Esophagus muscularis mucosa (tissue), 4 donors: Measurements from ENCODE around the gene VPS52. TPM values are rescaled to one million over a fixed set of nuclear protein-coding genes. Genes with fewer than 3 reads are reported as not detected.

ENCODE experiments used
- DNase-seq: peaks from one replicate; pipeline ENCODE4 v3.0.0-alpha.2; 2017; ENCODE audit errors: extremely low spot score
- H3K27ac ChIP-seq, 4 donors: fragments of 200-600 bp; sonication (generic); replicated peaks in 1 of 4; 1 replicate in 3 of 4; 2 replicates in 1 of 4; pipeline ENCODE4 v1.5.1; 2016 to 2019; ENCODE audit warnings: mild to moderate bottlenecking in 1 of 4
- H3K27me3 ChIP-seq, 4 donors: fragments of 200-600 bp; sonication (generic); one replicate each; pipeline versions ENCODE4 v1.5.1 to v1.6.0; 2016 to 2019
- H3K36me3 ChIP-seq, 4 donors: fragments of 200-600 bp; sonication (generic); one replicate each; pipeline ENCODE4 v1.5.1; 2016 to 2019
- H3K4me1 ChIP-seq, 4 donors: fragments of 200-600 bp; sonication (generic); one replicate each; pipeline ENCODE4 v1.5.1; 2016 to 2019
- H3K4me3 ChIP-seq, 4 donors: fragments of 200-600 bp; sonication (generic); 1 replicate in 2 of 4; 2 replicates in 2 of 4; pipeline ENCODE4 v1.5.1; 2016 to 2019; ENCODE audit warnings: mild to moderate bottlenecking in 4 of 4, moderate library complexity in 1 of 4
- H3K9me3 ChIP-seq, 4 donors: fragments of 200-600 bp; sonication (generic); 1 replicate in 3 of 4; 2 replicates in 1 of 4; pipeline ENCODE4 v1.5.1; 2016 to 2019
- EP300 ChIP-seq: sonication (generic); formaldehyde crosslinking; IDR thresholded peaks from one replicate; pipeline ENCODE4 v1.6.1; 2017; ENCODE audit warnings: antibody characterized with exemption
- POLR2A ChIP-seq: fragments of 450-650 bp; IDR thresholded peaks from one replicate; pipeline ENCODE4 v1.6.1; 2017; ENCODE audit warnings: antibody characterized with exemption, moderate library complexity, mild to moderate bottlenecking, low read depth
- POLR2AphosphoS5 ChIP-seq, 2 donors: sonication (generic); formaldehyde crosslinking; IDR thresholded peaks; one replicate each; pipeline ENCODE4 v1.6.1; 2017; ENCODE audit warnings: antibody characterized with exemption in 2 of 2
- WGBS: methylation state at CpG from one replicate; pipeline ENCODE4 v1.1.5; 2018; 5-methylcytosine and 5-hydroxymethylcytosine counted together
- intact Hi-C: fragments of 100-400 bp; cut with DNase I; formaldehyde crosslinking; loops from one replicate; pipeline ENCODE4 v1.15.1; 2023
- total RNA-seq, 4 donors: library from RNA; depleted of rRNA; stranded (reverse); fragments of >200 nt; gene quantifications; one replicate each; pipeline versions ENCODE4 v1.1.0 to v1.2.1, GENCODE V29; 2016
- TF ChIP-seq, protein P1 (sequence below), 3 experiments: fragments of 200-600 bp in 2 of 3; fragments of 450-650 bp in 1 of 3; sonication (generic) in 2 of 3; IDR thresholded peaks; one replicate each; pipeline ENCODE4 v1.5.1; 2017 to 2019; ENCODE audit warnings: antibody characterized with exemption in 3 of 3, mild to moderate bottlenecking in 2 of 3, moderate library complexity in 1 of 3

The VPS52 gene
- total RNA-seq, 4 donors from 2014 or later: 22.5 to 34.9 (median 31.8) TPM

DNA sequence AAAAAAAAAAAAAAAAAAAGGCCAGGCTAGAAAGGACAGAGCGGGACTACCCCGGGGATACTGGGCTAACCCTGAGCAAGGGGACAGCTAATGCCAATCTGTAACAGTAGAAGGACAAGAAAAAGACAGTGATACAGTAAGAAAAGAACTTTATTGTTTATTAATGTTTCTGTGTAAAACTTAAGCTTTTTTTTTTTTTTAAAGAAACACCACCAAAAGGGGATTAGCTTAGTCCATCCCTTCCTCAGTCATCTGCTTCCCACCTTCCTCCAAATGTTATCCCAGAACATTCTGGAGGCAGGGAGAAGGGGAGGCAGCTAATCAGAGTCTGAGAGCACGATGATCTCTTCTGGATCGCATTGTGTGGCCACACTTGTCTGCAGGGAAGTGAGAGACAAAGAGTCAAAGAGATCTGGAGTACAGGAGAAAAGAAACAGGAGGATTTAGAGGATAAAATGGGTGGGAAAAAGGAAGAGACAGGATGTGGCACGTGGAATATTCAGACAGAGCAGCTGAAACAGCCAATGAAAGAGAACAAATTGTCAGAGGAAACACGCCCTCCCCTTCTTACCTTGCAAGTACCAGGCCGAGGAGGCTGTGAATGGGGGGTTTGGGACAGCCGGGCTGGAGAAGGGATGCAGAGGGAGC, 46.9 kb upstream of the VPS52 start:
- TF ChIP-seq, protein P1, sequence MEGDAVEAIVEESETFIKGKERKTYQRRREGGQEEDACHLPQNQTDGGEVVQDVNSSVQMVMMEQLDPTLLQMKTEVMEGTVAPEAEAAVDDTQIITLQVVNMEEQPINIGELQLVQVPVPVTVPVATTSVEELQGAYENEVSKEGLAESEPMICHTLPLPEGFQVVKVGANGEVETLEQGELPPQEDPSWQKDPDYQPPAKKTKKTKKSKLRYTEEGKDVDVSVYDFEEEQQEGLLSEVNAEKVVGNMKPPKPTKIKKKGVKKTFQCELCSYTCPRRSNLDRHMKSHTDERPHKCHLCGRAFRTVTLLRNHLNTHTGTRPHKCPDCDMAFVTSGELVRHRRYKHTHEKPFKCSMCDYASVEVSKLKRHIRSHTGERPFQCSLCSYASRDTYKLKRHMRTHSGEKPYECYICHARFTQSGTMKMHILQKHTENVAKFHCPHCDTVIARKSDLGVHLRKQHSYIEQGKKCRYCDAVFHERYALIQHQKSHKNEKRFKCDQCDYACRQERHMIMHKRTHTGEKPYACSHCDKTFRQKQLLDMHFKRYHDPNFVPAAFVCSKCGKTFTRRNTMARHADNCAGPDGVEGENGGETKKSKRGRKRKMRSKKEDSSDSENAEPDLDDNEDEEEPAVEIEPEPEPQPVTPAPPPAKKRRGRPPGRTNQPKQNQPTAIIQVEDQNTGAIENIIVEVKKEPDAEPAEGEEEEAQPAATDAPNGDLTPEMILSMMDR (IDR thresholded peaks at IDR 0.05): no peak
- TF ChIP-seq POLR2AphosphoS5 (IDR thresholded peaks at IDR 0.05) (no peak), EP300 (no peak), POLR2A (no peak)
- H3K36me3 ChIP-seq: peaks cover 27 to 40% (median 32%) of the 10 kb centered on the region in 4 donors
- peaks cover 48 to 79% (median 73%) of the 10 kb centered on the region in 4 donors for H3K4me1 ChIP-seq
- H3K9me3 ChIP-seq: no peaks in the 10 kb centered on the region
- peak overlapping the region; percentile 59 to 74 (median 66) for H3K4me3 ChIP-seq
- 66% methylated on average over 8 of the region's 8 CpGs for WGBS
- H3K27ac ChIP-seq: peak overlapping the region; percentile 84 to 95 (median 90)
- no peaks in the 10 kb centered on the region for H3K27me3 ChIP-seq
- intact Hi-C loops: no loop called here
- DNase-seq: no peak

DNA sequence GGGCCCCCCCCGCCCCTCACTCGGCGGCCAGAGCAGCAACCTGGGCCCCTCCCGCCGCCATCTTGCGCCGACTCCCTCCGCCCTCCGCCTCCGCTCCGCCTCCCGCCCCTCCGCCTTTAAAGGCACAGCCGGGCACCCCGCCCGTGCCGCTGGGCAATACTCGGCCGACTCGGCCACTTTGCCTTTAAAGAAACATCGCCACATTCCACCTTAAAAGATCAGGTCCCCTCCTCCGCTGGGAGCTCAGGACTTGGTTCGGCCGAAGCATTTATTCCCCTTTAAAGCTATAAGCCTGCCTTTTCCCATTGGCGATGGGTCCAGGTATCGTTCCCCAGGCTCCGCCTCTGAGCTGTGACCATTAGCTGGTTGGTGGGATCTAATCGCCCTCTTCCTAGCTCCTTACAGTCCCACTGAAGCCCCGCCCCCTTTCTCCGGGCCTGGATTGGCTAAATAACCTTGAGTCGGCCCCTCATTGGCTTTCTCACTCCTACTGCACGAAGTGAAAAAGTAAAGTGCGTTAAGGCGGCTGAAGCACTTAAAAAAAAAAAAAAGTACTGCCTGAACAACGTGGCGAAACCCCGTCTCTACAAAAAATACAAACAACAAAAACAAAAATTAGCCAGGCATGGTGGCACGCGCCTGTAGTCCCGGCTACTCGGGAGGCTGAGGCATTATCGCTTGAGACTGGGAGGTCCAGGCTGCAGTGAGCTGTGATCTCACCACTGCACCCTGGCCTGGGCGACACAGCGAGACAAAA, 46.2 kb upstream of the VPS52 start, which contains the start of gene ZBTB22:
ZBTB22 (minus strand) TSS at position 76 of the 757 bp plus-strand sequence. CDS start 828 bp downstream, outside the sequence.
- Histone ChIP-seq H3K36me3 (peaks cover 27 to 40% (median 32%) of the 10 kb centered on the region in 4 donors), H3K27me3 (no peaks in the 10 kb centered on the region), H3K4me3 (peak within 1 kb of the TSS; percentile 59 to 74 (median 66)), H3K9me3 (no peaks in the 10 kb centered on the region), H3K27ac (peak within 1 kb of the TSS; percentile 84 to 95 (median 90)), H3K4me1 (peaks cover 47 to 81% (median 73%) of the 10 kb centered on the region in 4 donors)
- DNase-seq: peak; percentile 99
- intact Hi-C loops: no loop called here
- 2% methylated on average over 24 of the region's 44 CpGs for WGBS
- TF ChIP-seq EP300 (no peak), POLR2AphosphoS5 (IDR thresholded peaks at IDR 0.05) (peak; percentile 68 to 74)
- TF ChIP-seq, protein P1 (IDR thresholded peaks at IDR 0.05): peak in 1 of 3 experiments; percentile 26

DNA sequence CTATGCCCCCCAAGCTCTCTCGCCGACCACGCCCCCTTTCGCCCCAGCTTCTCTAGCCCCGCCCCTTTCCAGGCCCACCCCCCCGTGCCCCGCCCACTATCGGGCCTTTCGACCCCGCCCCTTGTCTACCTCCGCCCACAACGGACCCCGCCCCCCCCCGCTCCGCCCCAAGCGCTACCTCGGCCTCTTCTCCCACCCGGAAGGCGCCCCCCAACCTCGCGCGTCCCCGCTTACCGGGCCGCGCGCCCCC, 45.7 kb upstream of the VPS52 start:
- H3K27ac ChIP-seq: peak overlapping the region; percentile 84 to 95 (median 90)
- intact Hi-C loops: no loop called here
- no peaks in the 10 kb centered on the region for H3K27me3 ChIP-seq
- no peak for TF ChIP-seq POLR2AphosphoS5 (IDR thresholded peaks at IDR 0.05)
- TF ChIP-seq, protein P1 (IDR thresholded peaks at IDR 0.05): no peak
- no peak for TF ChIP-seq EP300
- TF ChIP-seq POLR2A: no peak
- 1% methylated on average over 13 of the region's 27 CpGs for WGBS
- H3K4me1 ChIP-seq: peaks cover 51 to 85% (median 76%) of the 10 kb centered on the region in 4 donors
- peaks cover 27 to 40% (median 32%) of the 10 kb centered on the region in 4 donors for H3K36me3 ChIP-seq
- no peaks in the 10 kb centered on the region for H3K9me3 ChIP-seq
- peak overlapping the region; percentile 59 to 74 (median 66) for H3K4me3 ChIP-seq
- DNase-seq: no peak

DNA sequence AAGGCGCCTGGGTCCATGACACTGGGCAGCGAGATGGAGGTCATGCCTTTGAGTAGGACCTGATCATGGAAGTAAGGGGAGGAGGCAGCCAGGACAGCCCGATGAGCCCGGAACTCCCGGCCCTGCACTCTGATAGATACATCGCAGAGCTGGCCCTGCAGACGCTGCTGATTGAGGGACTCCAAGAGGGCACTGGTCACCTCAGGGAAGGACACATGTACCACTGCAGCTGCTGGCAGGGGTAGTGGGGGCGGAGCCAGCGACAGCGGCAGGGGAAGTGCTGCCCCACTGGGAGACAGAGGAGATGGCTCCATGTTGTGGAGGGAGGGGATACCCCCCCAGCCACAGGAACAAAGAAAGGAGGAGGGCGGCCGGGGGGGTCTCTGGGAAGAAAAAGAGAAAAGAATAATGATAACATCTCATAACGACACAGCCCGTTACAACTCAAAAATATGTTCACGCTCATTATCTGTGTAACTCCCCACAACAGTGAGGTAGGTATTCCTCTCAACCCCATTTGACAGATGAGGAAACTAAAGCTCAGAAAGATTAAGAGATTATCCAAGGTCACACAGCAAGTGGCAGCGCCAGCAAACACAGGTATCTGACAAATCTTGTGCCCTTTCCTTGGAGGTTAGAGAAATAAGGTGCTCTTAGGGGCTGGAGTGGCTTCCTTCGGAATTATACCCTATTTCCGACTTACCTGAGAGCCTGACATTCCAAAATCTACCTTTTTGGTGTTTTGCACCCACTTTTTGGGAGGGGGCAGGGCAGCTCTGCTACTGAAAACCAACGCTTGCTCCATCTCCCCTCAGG, 45.1 kb upstream of the VPS52 start:
- Histone ChIP-seq H3K9me3 (no peaks in the 10 kb centered on the region), H3K4me1 (peaks cover 53 to 85% (median 77%) of the 10 kb centered on the region in 4 donors), H3K27ac (peak overlapping the region; percentile 84 to 95 (median 90)), H3K27me3 (no peaks in the 10 kb centered on the region), H3K4me3 (peak overlapping the region; percentile 59 to 74 (median 66)), H3K36me3 (peaks cover 27 to 40% (median 32%) of the 10 kb centered on the region in 4 donors)
- intact Hi-C loops: no loop called here
- DNase-seq: no peak
- TF ChIP-seq POLR2AphosphoS5 (IDR thresholded peaks at IDR 0.05): no peak
- no peak for TF ChIP-seq POLR2A
- TF ChIP-seq, protein P1 (IDR thresholded peaks at IDR 0.05): no peak
- no peak for TF ChIP-seq EP300
- WGBS: 76% methylated on average over 19 of the region's 19 CpGs
